Measurements from ENCODE around the gene RPS23.
"Not testable (repeated sequence)": the region's sequence is repeated elsewhere in the genome, so short reads cannot be mapped to it uniquely, and the experiment has no call there.

Gene RPS23

DNA sequence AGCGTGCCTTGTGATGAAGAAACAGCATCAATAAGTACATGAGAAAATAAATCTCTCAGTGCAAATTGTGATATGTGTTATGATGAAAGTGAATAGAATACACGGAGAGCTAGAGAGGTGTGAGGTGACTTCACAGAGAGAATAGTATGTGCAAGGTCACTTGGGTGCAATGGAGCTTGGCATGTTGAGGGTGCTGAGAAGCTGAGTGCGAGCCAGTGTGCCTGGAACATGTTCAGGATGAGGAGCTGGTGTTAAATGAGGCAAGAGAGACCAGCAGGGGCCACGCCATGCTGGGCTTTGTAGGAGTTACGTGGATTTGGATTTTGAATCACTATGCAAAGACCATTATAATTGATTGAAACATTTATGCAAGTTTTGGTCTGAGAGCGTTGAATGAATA is 12.8 kb upstream of the RPS23 start:
- DNase-seq (ENCODE audit: low read depth in 2 of 3, low spot score in 2 of 3) = no peak

DNA sequence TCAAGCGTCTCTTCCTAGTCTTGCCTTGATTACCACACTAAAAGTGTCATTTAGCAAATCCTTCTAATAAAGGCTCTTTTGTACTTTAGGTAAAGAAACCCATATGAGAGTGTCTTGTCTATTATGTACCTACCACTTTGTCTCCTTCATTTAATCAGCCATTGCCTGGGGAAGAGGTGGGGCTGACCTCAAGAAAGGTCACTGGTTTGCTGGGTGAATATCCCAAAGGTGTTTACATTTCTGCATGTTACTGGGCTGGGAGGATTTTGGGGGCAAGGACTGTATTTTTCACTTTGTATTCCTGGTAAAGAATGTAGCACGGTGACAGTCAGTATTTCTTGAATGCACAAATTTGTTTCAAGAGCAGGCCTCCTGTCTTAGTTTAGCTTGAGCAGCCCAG is 11.9 kb upstream of the RPS23 start:
- DNase-seq (ENCODE audit: low read depth in 2 of 3, low spot score in 2 of 3) = no peak

DNA sequence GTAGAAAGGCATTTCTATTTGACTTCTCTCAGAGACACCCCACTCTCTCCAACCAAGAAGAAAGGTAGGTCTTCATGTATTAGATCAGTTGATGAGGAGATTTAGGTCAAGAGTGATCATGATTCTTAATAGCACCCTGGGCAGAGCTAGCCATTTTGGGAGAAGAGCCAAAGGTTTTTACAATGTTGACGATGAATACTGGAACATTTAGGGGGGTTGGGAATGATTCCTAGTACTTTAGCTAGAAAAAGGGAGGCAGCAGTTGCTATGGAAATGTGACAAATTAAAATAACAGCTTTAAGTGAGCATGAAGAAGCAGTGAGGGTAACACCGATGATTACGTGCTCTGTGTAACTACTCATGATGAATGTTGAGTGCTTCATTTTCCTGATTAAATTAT is 9.5 kb upstream of the RPS23 start:
- no peak for DNase-seq (ENCODE audit: low read depth in 2 of 3, low spot score in 2 of 3)

DNA sequence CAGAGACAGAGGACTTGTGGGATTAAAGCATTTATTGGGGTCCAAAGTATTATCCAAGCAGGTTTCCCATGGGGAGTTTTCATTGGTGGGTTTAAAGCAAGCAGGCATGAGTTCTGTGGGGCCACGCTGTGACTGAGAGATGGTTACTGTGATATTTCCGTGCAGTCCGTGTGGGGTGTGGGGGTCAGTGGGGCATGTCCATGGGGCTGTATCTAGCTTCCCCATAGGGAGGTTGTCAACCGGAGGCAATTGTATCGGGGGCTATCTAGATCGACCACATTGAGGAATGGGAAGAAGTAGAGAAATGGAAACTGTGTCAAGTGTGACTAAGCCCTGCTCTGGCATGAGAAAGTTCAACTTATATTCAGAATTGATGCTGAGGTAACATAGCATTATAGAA is 7.1 kb upstream of the RPS23 start:
- no peak for DNase-seq (ENCODE audit: low read depth in 2 of 3, low spot score in 2 of 3)

DNA sequence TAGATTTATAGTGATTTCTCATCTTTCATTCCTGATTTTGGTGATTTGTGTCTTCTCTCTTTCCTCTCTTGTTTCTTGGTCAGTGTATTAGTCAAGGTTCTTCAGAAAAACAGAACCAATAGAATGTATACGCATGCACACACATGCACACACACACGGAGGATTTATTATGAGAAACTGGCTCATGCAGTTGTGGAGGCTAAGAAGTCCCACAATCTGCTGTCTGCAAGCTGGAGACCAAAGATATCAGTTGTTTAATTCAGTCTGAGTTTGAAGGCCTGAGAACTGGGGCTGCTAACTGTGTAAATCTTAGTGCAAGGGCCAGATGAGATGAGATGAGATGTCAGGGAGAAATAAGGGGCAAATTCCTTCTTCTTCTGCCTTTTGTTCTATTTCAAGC is 5.7 kb upstream of the RPS23 start:
- no peak for DNase-seq (ENCODE audit: low read depth in 2 of 3, low spot score in 2 of 3)

DNA sequence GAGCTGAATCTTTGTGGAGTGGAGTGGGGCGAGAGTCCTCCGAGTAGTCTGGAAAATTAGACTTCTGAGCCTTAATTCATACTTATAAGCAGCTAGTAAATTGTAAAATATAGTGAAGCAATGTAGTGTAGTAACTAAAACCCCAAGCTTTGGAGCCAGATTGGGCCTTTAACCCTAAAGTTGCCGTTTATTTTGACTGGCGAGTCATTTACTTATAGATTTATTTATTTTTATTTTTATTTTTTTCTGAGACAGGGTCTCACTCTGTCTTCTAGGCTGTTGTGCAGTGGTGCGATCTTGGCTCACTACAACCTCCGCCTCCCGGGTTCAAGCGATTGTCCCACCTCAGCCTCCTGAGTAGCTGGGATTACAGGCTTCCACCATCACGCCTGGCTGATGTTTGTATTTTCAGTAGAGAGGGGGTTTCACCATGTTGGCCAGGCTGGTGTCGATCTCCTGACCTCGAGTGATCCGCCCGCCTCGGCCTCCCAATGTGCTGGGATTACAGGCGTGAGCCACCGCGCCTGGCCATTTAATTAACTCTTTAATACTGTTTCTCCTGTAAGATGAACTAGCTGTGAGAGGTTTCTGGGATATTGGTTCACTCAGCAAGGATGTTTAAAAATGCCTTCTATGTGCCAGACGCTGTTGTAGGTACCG is 687 bp upstream of the RPS23 start:
- no peak for DNase-seq (ENCODE audit: low read depth in 2 of 3, low spot score in 2 of 3)

DNA sequence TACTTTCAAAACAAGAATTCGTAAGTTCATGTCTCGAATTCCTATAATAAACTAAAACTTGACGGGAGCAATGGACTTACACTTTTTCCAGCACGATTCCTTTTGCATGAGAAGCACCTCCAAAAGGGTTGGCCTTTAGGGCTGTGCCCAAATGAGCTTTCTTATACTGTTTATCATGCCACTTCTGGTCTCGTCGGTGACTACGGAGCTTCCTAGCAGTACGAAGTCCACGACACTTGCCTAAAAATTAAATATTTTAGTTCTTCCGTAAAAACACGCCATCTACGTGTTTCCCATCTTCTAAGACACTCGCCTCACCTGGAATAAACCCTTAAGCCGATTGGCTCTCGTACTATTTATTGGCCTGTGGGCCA is 554 bp downstream of the RPS23 start:
- DNase-seq (ENCODE audit: low read depth in 2 of 3, low spot score in 2 of 3) = no peak

- no peak for DNase-seq (ENCODE audit: low read depth in 2 of 3, low spot score in 2 of 3)
Measured at GRCh38 chr5:82276800-82277612, 1.1 kb downstream of the RPS23 start.

DNA sequence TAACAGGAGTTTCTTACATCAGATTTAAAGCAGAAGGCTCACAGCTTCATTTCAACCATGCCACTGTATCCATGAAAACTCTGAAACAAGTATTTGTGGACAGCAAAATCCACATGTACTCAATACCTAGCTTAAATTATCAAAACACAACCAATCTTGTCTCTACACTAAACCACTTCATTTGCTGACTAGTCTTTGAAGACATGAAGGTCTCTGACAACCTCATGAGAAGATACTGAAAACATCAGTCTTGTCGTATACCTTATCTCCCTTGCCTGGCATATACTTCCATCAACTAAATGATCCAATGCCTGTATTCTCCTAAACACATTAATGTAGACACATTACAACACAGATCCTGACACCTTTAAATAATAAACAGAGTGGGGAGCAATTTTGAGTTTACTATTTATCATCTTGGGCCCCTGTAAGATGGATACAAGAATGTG is 2.9 kb downstream of the RPS23 start:
- DNase-seq (ENCODE audit: low read depth in 2 of 3, low spot score in 2 of 3) = no peak

- no peak for DNase-seq (ENCODE audit: low read depth in 2 of 3, low spot score in 2 of 3)
Measured at GRCh38 chr5:82274343-82275211, 3.6 kb downstream of the RPS23 start.

DNA sequence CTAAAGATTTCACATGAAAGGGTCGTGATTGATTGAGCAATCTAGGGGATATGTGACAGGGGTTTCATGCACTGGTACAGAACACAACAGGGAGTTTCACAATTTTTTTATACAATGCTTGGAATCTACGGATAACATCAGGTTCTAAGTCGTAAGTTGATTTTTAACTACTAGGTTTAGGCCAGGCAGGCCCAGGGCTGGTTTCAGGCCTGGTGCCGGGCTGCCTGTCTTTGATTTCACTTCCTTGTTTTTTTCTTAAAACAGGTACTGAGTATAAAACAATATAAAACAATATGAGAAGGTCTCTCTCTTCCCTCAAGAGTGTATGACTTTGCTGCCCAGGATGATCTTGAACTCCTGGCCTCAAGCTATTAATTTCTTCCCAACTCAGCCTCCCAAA is 4.7 kb downstream of the RPS23 start:
- not testable (repeated sequence) for DNase-seq (ENCODE audit: low read depth in 2 of 3, low spot score in 2 of 3)

DNA sequence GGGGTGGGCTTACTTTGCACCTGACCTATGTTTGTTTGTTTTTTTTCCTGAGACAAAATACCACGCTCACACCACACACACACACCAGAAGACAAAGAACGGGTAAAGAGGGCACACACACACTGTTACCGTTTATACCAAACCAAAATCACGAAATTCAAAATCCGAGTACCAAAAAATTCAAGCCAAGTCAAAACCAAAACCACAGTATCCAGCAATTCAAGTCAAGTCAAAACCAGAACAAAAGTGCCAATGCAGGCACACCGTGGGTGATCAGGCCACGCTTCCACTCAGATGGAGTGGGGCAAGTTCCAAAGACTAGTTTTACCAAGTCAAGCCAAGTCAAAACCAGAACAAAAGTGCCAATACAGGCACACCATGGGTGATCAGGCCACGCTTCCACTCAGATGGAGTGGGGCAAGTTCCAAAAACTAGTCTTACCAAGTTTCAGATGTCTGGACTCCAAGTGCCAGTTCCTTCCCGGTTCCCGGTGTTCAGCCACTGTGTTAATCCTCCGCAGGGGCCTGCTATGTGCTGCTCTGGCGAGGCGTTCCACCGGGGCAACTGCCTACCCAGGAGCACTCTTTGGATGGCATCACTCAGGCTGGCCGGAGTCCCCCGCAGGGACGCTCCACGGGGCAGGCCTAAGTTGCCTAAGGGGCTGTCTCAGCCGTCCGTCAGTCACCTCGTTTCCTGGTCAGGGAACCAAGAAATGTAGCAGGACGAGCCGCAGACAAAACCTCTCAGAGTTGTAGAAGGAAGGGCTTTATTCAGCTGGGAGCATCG is 5.4 kb downstream of the RPS23 start:
- not testable (repeated sequence) for DNase-seq (ENCODE audit: low read depth in 2 of 3, low spot score in 2 of 3)

DNA sequence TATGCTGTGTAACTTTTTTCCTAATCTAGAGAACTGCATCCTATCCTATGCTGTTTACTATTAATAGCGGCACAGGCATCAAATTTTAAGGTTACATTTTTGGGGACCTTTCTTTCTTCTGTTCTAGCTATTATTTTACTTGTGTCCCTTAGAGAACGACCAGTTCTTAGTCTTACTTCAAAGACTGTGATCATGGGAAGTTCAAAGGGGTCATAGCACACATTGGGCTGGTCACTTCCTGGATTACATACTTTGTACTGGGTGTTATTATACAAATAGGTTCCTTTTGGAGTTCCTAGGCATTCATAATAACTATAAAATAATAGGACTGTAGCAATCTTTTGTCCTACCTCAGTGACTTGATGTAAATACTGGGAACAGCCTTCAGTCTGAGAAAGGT is 8.8 kb downstream of the RPS23 start:
- not testable (repeated sequence) for DNase-seq (ENCODE audit: low read depth in 2 of 3, low spot score in 2 of 3)

DNA sequence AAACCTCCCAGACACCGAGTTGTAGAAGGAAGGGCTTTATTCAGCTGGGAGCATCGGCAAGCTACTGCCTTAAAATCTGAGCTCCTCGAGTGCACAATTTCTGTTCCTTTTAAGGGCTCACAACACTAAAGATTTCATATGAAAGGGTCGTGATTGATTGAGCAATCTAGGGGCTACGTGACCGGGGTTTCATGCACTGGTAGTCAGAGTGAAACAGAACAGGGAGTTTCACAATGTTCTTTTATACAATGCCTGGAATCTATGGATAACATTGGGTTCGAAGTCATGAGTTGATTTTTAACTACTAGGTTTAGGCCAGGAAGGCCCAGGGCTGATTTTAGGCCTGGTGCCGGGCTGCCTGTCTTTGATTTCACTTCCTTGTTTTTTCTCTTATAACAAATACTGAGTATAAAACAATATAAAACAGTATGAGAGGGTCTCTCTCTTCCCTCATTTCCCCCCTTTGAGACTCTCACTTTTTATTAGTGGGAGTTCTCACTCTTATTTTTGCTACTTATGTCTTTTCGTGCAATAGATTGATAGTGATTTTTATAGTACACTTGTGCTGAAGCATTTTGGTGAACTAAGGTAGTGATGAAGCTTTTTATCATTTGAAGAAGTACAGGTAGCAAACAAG is 10.7 kb downstream of the RPS23 start:
- not testable (repeated sequence) for DNase-seq (ENCODE audit: low read depth in 2 of 3, low spot score in 2 of 3)

GRCh38 chr5:82265047-82265446 is 13.1 kb downstream of the RPS23 start:
- DNase-seq (ENCODE audit: low read depth in 2 of 3, low spot score in 2 of 3) = no peak

DNA sequence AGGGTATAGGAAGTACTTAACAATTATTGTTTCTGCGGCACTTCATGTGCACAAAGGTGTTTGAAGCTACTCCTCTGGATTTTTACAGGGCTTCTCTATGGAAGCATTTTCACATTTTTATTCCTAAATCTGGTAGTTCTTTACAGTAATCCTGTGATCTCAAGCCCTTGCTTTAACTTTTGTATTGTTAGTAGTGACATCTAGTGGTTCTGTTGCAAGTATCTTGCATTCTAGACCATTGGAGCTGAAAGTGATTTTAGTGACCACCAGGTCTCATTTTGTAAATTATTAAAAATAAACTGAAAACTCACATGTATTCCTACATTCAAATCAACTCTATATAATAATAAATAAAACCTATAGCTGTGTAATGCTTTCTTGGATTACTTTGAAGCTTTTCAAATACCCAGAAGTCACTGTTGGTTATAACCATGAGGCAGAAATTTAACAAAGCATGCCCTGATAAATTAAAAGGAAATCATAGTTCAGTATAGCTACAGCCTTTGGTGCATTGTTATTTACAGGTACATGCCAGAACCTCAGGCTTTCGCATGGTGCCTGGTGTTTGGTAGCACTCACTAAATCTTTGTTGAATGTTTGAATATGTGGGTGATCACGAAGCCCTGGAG is 18.9 kb downstream of the RPS23 start:
- no peak for DNase-seq (ENCODE audit: low read depth in 2 of 3, low spot score in 2 of 3)

- no peak for DNase-seq (ENCODE audit: low read depth in 2 of 3, low spot score in 2 of 3)
Measured at GRCh38 chr5:82257729-82258128, 20.4 kb downstream of the RPS23 start.

GRCh38 chr5:82257247-82257646 is 20.9 kb downstream of the RPS23 start:
- DNase-seq (ENCODE audit: low read depth in 2 of 3, low spot score in 2 of 3) = no peak

DNA sequence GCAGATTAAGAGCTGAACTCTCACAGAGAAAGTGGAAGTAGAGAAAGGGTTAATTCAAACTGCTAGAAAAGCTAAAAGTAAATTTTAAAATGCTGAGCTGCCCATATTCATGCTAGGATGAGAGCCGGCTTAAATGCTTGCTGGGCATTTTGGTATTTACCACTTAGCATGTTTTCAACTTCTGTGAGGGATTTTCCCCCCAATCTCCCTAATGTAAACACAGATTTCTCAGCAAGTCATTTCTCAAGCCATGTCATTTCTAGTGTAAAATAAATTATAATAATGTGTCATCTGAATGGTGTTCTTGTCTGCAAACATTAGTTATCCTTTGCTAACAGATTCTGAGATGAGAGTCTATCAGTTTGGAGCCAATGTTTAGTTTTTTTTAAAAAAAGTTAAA is 22.3 kb downstream of the RPS23 start:
- no peak for DNase-seq (ENCODE audit: low read depth in 2 of 3, low spot score in 2 of 3)

DNA sequence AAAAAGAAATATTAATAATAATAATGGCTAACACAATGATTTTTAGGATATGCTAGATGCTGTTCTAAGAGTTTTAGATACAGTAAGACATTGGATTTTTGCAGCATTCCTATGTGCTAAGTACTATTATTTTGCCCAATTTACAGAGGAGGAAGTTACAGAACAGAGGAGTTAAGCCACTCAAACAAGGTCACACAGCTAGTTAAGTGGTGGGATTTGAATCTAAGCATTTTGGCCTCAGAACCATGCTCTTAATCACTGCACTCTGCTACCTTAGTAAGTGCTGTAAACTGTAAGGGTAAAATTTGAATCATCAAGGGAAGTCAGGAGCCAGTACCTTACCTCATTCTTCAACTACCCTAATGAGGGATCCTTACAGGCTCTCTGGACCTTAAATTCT is 25.4 kb downstream of the RPS23 start:
- DNase-seq (ENCODE audit: low read depth in 2 of 3, low spot score in 2 of 3) = no peak

All from activated CD8-positive, alpha-beta memory T cell treated with anti-CD3 and anti-CD28 coated beads for 48 hours (primary cell).